Skeletal muscle satellite cell (primary cell): ENCODE measurements around the gene AXDND1. TPM values are rescaled to one million over a fixed set of nuclear protein-coding genes. Genes with fewer than 3 reads are reported as not detected.

Experiments
- H3K27me3 ChIP-seq: 2 replicates; pipeline ENCODE4 v1.7.0; 2013; ENCODE audit warnings: low read length; ENCODE audit not compliant: control insufficient read depth, insufficient read depth
- H3K36me3 ChIP-seq: 2 replicates; pipeline ENCODE4 v1.7.0; 2013; ENCODE audit warnings: mild to moderate bottlenecking, control low read depth, low read length; ENCODE audit not compliant: insufficient read depth
- H3K4me1 ChIP-seq: 2 replicates; pipeline ENCODE4 v1.7.0; 2013; ENCODE audit warnings: low read length; ENCODE audit not compliant: control insufficient read depth, insufficient read depth
- H3K4me2 ChIP-seq: 2 replicates; pipeline ENCODE4 v1.7.0; 2013; ENCODE audit warnings: mild to moderate bottlenecking, low read length
- H3K4me3 ChIP-seq: 2 replicates; pipeline ENCODE4 v1.7.0; 2013; ENCODE audit warnings: low read length
- H3K9ac ChIP-seq: 2 replicates; pipeline ENCODE4 v1.7.0; 2013; ENCODE audit warnings: mild to moderate bottlenecking, low read depth, low read length, moderate library complexity
- H3K9me3 ChIP-seq: replicated peaks from 2 replicates; pipeline ENCODE4 v1.7.0; 2013; ENCODE audit warnings: mild to moderate bottlenecking, control low read depth, low read length
- total RNA-seq: library from RNA; depleted of rRNA; stranded (reverse); fragments of >200 nt; gene quantifications from 2 replicates; pipeline ENCODE4 v1.2.3, GENCODE V29; 2012; rRNA removed

The AXDND1 gene, protein sequence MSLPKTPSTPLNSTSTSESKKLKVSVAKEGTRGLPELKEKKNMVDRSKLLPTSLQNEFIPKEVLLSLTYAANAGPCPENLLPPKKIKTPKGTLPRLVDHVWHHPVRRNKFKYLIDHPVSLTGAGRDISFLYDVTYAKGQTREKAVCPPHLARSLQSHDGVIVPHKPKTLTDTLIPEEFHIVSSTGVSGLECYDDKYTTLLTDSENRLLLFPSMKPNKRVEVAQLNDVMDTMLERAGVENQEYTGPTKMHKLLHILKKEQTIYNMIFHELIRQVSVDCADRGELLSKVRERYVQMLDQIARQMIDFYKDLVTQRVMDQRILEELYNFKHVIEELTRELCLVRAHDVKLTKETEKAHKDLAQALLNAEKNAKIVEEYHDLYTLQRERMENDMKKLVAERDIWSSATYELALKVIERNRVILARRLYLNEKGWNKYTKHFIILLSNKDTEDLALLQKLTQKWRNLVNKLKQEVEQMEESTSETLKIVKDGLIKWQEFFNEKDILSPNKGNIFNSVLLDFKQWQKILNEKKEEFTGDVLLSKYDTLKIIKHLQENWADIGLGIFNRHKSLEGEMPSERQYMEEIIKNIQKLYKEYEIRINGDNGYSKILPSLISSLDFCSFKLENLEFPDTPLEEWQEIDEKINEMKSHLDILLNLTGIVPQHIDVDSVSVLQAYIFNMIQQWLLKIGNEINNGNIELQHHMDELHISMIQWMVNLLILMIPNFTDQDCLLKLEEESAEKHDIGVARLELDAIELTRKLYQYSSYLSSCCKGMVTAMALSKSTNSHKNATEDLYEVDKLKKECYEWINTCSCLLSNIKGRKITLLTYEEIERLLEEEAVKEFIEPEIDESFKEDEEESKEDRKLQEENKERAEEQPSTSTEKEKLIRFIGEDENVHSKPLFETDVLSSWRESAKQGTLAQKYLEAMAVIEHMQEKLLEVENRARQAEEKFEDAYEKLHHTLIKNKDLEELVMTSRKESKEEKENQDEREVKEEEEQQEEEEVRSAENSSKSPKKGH
- total RNA-seq, result 0.44 TPM in 1 of 2 replicates, not detected in the other

DNA sequence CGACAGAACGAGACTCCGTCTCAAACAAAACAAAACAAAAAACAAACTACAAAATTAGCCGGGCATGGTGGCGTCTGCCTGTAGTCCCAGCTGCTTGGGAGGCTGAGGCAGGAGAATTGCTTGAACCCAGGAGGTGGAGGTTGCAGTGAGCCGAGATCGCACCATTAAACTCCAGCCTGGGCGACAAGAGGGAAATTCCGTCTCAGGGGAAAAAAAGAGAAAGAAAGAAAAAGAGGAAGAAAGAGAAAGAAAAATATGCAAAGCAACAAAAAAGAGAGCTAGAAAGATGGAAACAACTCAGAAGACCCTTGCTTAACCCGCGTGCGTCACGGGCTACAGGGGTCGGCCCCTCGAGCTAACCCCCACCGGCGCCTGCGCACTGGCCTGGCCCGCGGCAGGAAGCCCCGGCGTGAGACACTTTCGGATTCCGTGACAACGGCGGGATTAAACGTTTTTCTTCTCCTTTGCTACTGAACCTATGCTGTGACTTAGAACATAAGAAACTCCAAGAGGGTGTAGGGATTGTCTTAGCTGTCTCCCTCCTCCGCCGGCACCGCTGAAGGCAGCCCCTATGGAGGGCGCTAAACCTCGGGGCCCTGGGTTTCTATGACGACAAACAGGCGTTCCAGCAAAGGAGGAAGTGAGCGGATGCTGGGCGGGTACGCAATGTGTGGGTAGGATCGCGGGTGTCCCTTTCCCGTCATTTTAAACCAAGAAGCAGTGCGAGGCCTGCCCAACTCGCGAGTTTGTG is at the start of gene AXDND1:
AXDND1 (plus strand) TSS at position 630 of the 751 bp plus-strand sequence. CDS start 539 bp downstream, outside the sequence.
- H3K4me3 ChIP-seq, result peak within 1 kb of the TSS; percentile 75
- no peaks in the 10 kb centered on the region for H3K27me3 ChIP-seq
- H3K9ac ChIP-seq, result peak within 1 kb of the TSS; percentile 91
- peak within 1 kb of the TSS; percentile 83 for H3K4me2 ChIP-seq
- peaks cover 5% of the 10 kb centered on the region for H3K4me1 ChIP-seq
- no peaks in the 10 kb centered on the region for H3K9me3 ChIP-seq
- H3K36me3 ChIP-seq, result no peaks in the 10 kb centered on the region

DNA sequence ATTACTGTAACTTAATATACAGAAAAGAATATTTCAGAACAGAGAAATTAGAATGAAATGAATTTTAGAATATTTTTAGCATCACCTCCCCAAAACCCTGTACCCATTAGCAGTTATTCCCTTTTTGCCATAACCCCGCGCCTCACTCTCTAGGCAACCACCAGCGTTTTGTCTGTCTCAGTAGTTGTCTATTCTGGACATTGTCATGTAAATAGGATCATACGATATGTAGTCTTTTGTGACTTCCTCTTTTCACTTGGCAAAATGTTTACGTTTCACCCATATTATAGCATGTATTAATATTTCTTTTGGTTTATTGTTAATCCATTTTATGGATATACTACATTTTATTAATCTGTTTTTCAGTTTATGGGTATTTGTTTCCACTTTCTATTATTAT is 47.3 kb upstream of the AXDND1 start:
- Histone ChIP-seq H3K27me3 (no peaks in the 10 kb centered on the region), H3K4me2 (no peak overlapping the region), H3K36me3 (no peaks in the 10 kb centered on the region), H3K9ac (no peak overlapping the region), H3K9me3 (no peaks in the 10 kb centered on the region), H3K4me1 (no peaks in the 10 kb centered on the region), H3K4me3 (no peak overlapping the region)

DNA sequence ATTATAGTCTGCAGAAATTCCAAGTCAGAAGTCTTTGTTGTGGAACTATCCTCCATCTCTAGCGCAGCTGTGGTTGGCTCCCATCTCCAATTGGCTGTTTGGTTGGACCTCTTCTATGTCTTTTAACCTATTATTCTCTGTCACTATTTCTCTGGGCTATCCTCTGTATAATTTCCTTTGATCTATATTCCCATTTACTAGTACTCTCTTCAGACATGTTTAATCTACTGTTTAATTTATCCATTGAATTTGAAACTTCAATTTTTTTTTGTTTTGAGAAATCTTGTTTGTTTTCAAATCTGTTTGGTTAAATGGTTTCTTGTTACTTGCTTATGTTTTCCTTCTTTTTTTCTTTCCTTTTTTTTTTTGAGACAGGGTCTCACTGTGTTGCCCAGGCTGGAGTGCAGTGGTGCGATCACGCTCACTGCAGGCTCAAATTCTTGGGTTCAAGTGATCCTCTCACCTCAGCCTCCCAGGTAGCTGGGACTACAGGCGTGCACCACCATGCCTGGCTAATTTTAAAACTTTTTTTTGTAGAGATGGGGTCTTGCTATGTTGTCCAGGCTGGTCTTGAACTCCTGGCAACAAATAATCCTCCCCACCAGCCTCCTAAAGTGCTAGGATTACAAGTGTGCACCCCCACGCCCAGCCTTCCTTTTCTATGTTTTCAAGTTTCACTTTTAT is 44.1 kb upstream of the AXDND1 start:
- H3K4me1 ChIP-seq, result no peaks in the 10 kb centered on the region
- no peaks in the 10 kb centered on the region for H3K27me3 ChIP-seq
- no peak overlapping the region for H3K9ac ChIP-seq
- peaks cover 13% of the 10 kb centered on the region for H3K36me3 ChIP-seq
- H3K4me2 ChIP-seq, result no peak overlapping the region
- H3K9me3 ChIP-seq, result no peaks in the 10 kb centered on the region
- no peak overlapping the region for H3K4me3 ChIP-seq

DNA sequence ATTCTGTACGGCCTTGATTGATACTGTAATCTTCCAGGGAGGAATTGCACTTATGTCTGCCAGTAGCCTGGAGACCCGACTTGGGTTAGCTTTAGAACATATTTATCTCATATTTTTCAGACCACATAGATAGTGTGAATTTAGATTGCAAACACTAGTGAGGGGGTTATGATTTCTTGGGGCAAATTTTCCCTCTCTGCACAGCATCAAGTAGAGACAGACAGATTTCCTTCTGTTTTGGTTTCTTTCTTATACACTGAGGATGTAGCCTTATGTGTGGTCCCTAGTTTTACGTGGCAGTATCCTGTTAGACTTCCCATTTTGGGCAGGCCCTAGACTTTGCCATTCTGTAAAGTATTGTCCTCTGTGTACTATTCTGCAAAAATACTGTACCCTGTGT is 43.2 kb upstream of the AXDND1 start:
- Histone ChIP-seq H3K9ac (no peak overlapping the region), H3K4me2 (no peak overlapping the region), H3K27me3 (no peaks in the 10 kb centered on the region), H3K4me3 (no peak overlapping the region), H3K4me1 (no peaks in the 10 kb centered on the region), H3K9me3 (no peaks in the 10 kb centered on the region), H3K36me3 (peaks cover 21% of the 10 kb centered on the region)

DNA sequence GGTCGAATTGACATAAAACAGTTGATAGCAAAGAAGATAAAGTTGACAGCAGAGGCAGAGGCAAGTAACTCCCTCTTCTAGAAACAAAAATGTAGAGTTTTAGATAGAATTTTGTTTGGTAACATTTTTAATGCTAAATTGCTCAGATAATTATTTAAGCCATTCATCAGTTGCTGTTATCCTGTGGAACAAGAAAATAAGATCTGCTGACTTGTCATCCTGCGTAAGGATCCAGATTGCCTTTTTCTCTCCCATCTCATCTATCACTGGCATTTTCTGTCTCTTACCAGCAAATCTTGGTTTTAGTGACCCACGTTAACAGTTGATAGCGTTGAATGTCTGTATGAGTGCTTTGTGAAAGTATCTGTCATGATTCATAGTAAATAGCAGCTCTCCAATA is 42.3 kb upstream of the AXDND1 start:
- Histone ChIP-seq H3K27me3 (no peaks in the 10 kb centered on the region), H3K9ac (no peak overlapping the region), H3K4me1 (no peaks in the 10 kb centered on the region), H3K4me2 (no peak overlapping the region), H3K36me3 (peaks cover 21% of the 10 kb centered on the region), H3K9me3 (no peaks in the 10 kb centered on the region), H3K4me3 (no peak overlapping the region)

DNA sequence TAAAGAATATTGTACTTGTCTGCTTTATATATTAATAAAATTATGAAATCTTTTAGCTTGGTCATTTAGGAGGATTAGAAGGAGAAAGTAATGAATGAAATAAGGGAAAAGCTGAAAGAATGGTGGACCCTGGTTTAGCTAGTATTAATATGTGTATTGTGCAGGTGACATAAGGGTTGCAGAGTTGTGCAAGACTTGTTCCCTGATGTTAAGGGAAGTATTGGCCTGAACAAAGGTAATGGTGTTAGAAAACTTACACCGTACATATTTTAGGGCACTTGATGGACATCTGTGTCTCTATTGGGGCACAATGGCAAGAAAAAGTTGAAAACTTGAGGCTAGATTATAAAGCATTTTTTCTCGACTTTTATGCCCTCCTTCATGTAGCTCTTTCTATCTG is 39.9 kb upstream of the AXDND1 start:
- Histone ChIP-seq H3K4me2 (no peak overlapping the region), H3K9ac (no peak overlapping the region), H3K4me1 (no peaks in the 10 kb centered on the region), H3K27me3 (no peaks in the 10 kb centered on the region), H3K4me3 (no peak overlapping the region), H3K9me3 (no peaks in the 10 kb centered on the region), H3K36me3 (peaks cover 29% of the 10 kb centered on the region)

DNA sequence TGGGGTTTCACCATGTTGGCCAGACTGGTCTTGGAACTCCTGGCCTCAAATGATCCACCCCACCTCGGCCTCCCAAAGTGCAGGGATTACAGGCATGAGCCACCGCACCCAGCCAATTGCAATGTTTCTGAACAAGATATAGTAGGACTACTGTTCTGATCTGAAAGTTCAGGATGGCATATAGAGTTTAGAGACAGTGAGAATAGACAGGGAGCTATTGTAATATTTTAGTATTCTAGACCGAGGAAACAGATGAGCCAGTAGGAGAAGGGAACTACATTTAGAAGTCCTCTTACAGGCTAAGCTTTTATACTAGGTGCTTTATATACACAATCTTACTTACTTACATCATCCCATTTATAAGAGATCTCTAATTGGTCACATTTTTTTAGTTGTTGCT is 39.0 kb upstream of the AXDND1 start:
- Histone ChIP-seq H3K4me2 (no peak overlapping the region), H3K36me3 (peaks cover 29% of the 10 kb centered on the region), H3K9ac (no peak overlapping the region), H3K4me1 (no peaks in the 10 kb centered on the region), H3K27me3 (no peaks in the 10 kb centered on the region), H3K4me3 (no peak overlapping the region), H3K9me3 (no peaks in the 10 kb centered on the region)

DNA sequence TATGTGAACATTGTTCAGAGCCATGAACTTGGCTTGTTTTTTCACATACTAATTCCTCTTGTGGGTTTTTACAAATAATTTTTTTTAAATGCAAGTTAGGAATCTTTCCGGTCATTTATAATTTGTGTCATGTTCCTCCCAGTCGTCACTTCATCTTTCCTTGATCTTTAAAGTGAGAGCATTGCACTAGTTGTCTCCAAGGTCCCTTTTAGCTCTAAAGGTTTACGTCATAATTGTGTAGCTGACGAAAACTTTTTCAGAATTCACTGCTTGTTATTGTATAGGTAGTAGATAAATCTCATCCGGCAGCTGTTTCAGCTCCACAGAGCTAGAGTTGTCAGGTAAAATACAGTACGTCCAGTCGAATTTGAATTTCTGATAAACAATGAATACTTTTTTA is 38.6 kb upstream of the AXDND1 start:
- Histone ChIP-seq H3K4me3 (no peak overlapping the region), H3K9ac (no peak overlapping the region), H3K9me3 (no peaks in the 10 kb centered on the region), H3K4me2 (no peak overlapping the region), H3K36me3 (peaks cover 29% of the 10 kb centered on the region), H3K27me3 (no peaks in the 10 kb centered on the region), H3K4me1 (no peaks in the 10 kb centered on the region)

DNA sequence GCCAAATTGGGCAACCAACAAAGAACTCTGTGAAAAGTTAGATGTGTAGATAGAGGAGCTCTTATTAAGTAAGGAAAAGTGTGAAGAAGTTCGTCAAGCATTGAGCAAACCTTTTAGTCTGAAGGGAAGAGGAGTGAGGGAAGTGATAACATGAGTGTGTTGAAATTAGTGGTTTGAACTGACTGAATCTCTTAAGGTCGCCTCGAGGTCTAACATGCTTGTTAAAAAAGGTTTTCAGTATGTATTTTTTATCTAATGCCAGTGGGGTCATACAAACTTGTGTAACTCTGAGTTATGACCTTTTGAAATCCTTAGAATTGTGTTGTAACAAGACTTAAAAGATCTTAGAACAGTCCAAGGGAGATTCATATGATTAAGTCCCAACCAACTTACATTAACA is 38.1 kb upstream of the AXDND1 start:
- H3K36me3 ChIP-seq, result peaks cover 29% of the 10 kb centered on the region
- H3K4me3 ChIP-seq, result no peak overlapping the region
- H3K9me3 ChIP-seq, result no peaks in the 10 kb centered on the region
- H3K4me2 ChIP-seq, result no peak overlapping the region
- no peaks in the 10 kb centered on the region for H3K4me1 ChIP-seq
- no peaks in the 10 kb centered on the region for H3K27me3 ChIP-seq
- H3K9ac ChIP-seq, result no peak overlapping the region

DNA sequence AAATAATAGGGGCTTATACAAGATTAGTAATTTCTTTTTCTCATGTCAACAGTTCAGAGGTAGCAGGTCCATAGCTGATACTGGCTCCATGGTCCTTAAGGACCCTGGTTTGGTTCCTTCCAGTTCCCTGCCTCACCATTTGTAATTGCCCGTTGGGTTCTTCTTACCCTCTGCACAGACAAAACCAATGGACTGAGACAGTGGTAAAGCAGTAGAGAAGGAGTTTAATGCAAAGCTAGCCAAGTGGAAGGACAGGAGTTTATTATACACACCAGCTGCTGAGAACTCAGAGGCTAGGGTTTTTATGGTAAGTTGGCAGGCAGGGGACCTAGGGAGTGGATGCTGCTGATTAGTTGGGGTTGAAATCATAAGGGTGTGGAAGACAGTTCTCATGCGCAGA is 35.9 kb upstream of the AXDND1 start:
- Histone ChIP-seq H3K36me3 (peaks cover 27% of the 10 kb centered on the region), H3K9me3 (no peaks in the 10 kb centered on the region), H3K9ac (no peak overlapping the region), H3K4me2 (no peak overlapping the region), H3K27me3 (no peaks in the 10 kb centered on the region), H3K4me3 (no peak overlapping the region), H3K4me1 (no peaks in the 10 kb centered on the region)
